ENCODE measurements around the gene COPB1. TPM values are rescaled to one million over a fixed set of nuclear protein-coding genes. Genes with fewer than 3 reads are reported as not detected.

Gene COPB1
- total and polyA plus RNA-seq, 9 of the 15 experiments (the other 6 are each of a cell fraction or from before 2014, with no cell fraction given) = 64.7 to 188 (median 91.6) TPM

DNA sequence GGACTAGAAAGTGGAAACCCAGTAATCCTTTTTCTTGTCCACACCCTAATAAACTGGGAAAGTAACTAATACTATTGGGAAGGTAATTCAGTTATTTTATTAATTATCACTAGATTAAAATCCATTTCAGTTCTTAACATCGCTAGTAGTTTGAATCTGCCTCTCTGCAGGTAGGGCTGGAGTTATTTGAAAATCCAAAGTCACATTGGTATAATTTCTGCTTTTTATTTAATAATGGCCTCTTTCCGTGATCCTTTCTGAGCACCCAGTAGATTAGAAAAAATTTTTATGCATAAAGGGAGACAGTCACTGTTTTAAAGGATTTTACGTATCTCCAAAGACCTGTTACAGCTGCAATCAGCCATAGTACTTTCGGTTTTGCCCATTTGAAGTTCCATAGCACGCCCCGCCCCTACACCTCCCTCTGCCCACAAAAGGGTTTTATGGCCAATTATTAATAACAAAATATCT is 605 bp upstream of the COPB1 start (continued):
- no peak for TF ChIP-seq ZBTB2 (IDR thresholded peaks at IDR 0.05)
- no peak for TF ChIP-seq FOXP4 (CRISPR knock-in tag; IDR thresholded peaks at IDR 0.05; ENCODE audit: borderline replicate concordance)
- TF ChIP-seq CUX1 (CRISPR knock-in tag; IDR thresholded peaks at IDR 0.05) = no peak
- no peak for TF ChIP-seq ILK (tag; IDR thresholded peaks at IDR 0.05; ENCODE audit: borderline replicate concordance, low read depth)
- TF ChIP-seq SP2 (IDR thresholded peaks at IDR 0.05; ENCODE audit: extremely low read depth, low read depth, low read length, poor library complexity, severe bottlenecking) = no peak
- TF ChIP-seq, protein P1, sequence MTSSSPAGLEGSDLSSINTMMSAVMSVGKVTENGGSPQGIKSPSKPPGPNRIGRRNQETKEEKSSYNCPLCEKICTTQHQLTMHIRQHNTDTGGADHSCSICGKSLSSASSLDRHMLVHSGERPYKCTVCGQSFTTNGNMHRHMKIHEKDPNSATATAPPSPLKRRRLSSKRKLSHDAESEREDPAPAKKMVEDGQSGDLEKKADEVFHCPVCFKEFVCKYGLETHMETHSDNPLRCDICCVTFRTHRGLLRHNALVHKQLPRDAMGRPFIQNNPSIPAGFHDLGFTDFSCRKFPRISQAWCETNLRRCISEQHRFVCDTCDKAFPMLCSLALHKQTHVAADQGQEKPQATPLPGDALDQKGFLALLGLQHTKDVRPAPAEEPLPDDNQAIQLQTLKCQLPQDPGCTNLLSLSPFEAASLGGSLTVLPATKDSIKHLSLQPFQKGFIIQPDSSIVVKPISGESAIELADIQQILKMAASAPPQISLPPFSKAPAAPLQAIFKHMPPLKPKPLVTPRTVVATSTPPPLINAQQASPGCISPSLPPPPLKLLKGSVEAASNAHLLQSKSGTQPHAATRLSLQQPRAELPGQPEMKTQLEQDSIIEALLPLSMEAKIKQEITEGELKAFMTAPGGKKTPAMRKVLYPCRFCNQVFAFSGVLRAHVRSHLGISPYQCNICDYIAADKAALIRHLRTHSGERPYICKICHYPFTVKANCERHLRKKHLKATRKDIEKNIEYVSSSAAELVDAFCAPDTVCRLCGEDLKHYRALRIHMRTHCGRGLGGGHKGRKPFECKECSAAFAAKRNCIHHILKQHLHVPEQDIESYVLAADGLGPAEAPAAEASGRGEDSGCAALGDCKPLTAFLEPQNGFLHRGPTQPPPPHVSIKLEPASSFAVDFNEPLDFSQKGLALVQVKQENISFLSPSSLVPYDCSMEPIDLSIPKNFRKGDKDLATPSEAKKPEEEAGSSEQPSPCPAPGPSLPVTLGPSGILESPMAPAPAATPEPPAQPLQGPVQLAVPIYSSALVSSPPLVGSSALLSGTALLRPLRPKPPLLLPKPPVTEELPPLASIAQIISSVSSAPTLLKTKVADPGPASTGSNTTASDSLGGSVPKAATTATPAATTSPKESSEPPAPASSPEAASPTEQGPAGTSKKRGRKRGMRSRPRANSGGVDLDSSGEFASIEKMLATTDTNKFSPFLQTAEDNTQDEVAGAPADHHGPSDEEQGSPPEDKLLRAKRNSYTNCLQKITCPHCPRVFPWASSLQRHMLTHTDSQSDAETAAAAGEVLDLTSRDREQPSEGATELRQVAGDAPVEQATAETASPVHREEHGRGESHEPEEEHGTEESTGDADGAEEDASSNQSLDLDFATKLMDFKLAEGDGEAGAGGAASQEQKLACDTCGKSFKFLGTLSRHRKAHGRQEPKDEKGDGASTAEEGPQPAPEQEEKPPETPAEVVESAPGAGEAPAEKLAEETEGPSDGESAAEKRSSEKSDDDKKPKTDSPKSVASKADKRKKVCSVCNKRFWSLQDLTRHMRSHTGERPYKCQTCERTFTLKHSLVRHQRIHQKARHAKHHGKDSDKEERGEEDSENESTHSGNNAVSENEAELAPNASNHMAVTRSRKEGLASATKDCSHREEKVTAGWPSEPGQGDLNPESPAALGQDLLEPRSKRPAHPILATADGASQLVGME (CRISPR knock-in tag; IDR thresholded peaks at IDR 0.05) = no peak
- no peak for TF ChIP-seq ZNF217 (CRISPR knock-in tag; IDR thresholded peaks at IDR 0.05)
- no peak for TF ChIP-seq E2F3 (CRISPR knock-in tag; IDR thresholded peaks at IDR 0.05)
- no peak for TF ChIP-seq PCBP2 (IDR thresholded peaks at IDR 0.05; ENCODE audit: low read depth, low read length, poor library complexity, severe bottlenecking)
- no peak for TF ChIP-seq PHTF2 (CRISPR knock-in tag; IDR thresholded peaks at IDR 0.05)
- no peak; a peak in 1 of 4 replicates for TF ChIP-seq ARNT (IDR thresholded peaks at IDR 0.05)
- no peak for TF ChIP-seq MXI1 (IDR thresholded peaks at IDR 0.05; ENCODE audit: low read depth, low read length)
- no peak for TF ChIP-seq CREM (IDR thresholded peaks at IDR 0.05; ENCODE audit: low read depth)
- no peak for TF ChIP-seq ZNF184 (CRISPR knock-in tag; IDR thresholded peaks at IDR 0.05)

Measured in K562 (cell line).